ENCODE results near the gene ZNF600. TPM values are rescaled to one million over a fixed set of nuclear protein-coding genes. Genes with fewer than 3 reads are reported as not detected.
"Not testable (repeated sequence)": the region's sequence is repeated elsewhere in the genome, so short reads cannot be mapped to it uniquely, and the experiment has no call there.

Gene ZNF600
- total RNA-seq, 2 donors from 2014 or later = 8.7 to 21.2 TPM

GRCh38 chr19:52722062-52723003 is 64.3 kb downstream of the ZNF600 start:
- no peak for TF ChIP-seq CTCF (IDR thresholded peaks at IDR 0.05)
- TF ChIP-seq POLR2A (IDR thresholded peaks at IDR 0.05) = no peak
- no peak for TF ChIP-seq POLR2AphosphoS5 (IDR thresholded peaks at IDR 0.05)
- Histone ChIP-seq H3K27me3 (replicated peaks; ENCODE audit: insufficient read depth) (no peaks in the 10 kb centered on the region), H3K9me3 (no peaks in the 10 kb centered on the region), H3K36me3 (peaks cover 0 to 8% of the 10 kb centered on the region in 2 donors), H3K27ac (no peak overlapping the region), H3K4me1 (replicated peaks) (peaks cover 6% of the 10 kb centered on the region), H3K4me3 (no peak overlapping the region)
- DNase-seq (ENCODE audit: low spot score) = no peak
- 92% methylated on average over 7 of the region's 7 CpGs for WGBS
- intact Hi-C loops (cut with DNase I) = no loop called here

GRCh38 chr19:52720541-52720940 is 66.0 kb downstream of the ZNF600 start:
- H3K36me3 ChIP-seq; intact Hi-C loops (cut with DNase I); DNase-seq (ENCODE audit: low spot score); H3K27ac ChIP-seq; H3K4me1 ChIP-seq (replicated peaks); H3K27me3 ChIP-seq (replicated peaks; ENCODE audit: insufficient read depth); H3K4me3 ChIP-seq; H3K9me3 ChIP-seq: not testable (repeated sequence)
- WGBS = 89% methylated on average over 16 of the region's 21 CpGs

- H3K36me3 ChIP-seq = peaks cover 0 to 8% of the 10 kb centered on the region in 2 donors
These were observed 70.1 kb downstream of the ZNF600 start for GRCh38 chr19:52716522-52716921.

GRCh38 chr19:52715902-52716301 is 70.7 kb downstream of the ZNF600 start:
- WGBS = 53% methylated on average over 4 of the region's 4 CpGs
- intact Hi-C loops (cut with DNase I); DNase-seq (ENCODE audit: low spot score); H3K9me3 ChIP-seq; H3K4me3 ChIP-seq; H3K27me3 ChIP-seq (replicated peaks; ENCODE audit: insufficient read depth); H3K4me1 ChIP-seq (replicated peaks); H3K36me3 ChIP-seq; H3K27ac ChIP-seq: not testable (repeated sequence)

More at GRCh38 chr19:52716522-52716921, 70.1 kb downstream of the ZNF600 start:
- no peak for DNase-seq (ENCODE audit: low spot score)
- Histone ChIP-seq H3K27me3 (replicated peaks; ENCODE audit: insufficient read depth) (no peaks in the 10 kb centered on the region), H3K9me3 (no peaks in the 10 kb centered on the region), H3K4me1 (replicated peaks) (no peaks in the 10 kb centered on the region), H3K4me3 (no peak overlapping the region), H3K27ac (no peak overlapping the region)
- TF ChIP-seq POLR2A (IDR thresholded peaks at IDR 0.05) (no peak), CTCF (IDR thresholded peaks at IDR 0.05) (no peak)
- intact Hi-C loops (cut with DNase I) = no loop called here
- 90% methylated on average over 1 of the region's 1 CpG for WGBS

- intact Hi-C loops (cut with DNase I); H3K4me3 ChIP-seq; H3K4me1 ChIP-seq (replicated peaks); H3K36me3 ChIP-seq; H3K9me3 ChIP-seq; H3K27ac ChIP-seq; DNase-seq (ENCODE audit: low spot score); H3K27me3 ChIP-seq (replicated peaks; ENCODE audit: insufficient read depth): not testable (repeated sequence)
- 83% methylated on average over 5 of the region's 5 CpGs for WGBS
These were observed 71.3 kb downstream of the ZNF600 start for GRCh38 chr19:52715330-52715729.

Other genes with a start within 250 kb of the ZNF600 start
- gene ZNF701, start 216.5 kb downstream of the ZNF600 start, total RNA-seq = 10 to 100 TPM; 15.4 to 22.1 TPM
- 10 to 100 TPM; 36.3 to 62.1 TPM for gene ZNF83, start 148.4 kb downstream of the ZNF600 start, total RNA-seq
- 10 to 100 TPM; 12.0 to 15.3 TPM for gene ZNF611, start 51.7 kb downstream of the ZNF600 start, total RNA-seq
- gene ZNF28, start 34.8 kb upstream of the ZNF600 start, total RNA-seq = 10 to 100 TPM; 19.2 to 26.8 TPM
- 10 to 100 TPM; 21.0 to 49.2 TPM for gene ZNF468, start 70.8 kb upstream of the ZNF600 start, total RNA-seq
- gene ZNF320, start 110.8 kb upstream of the ZNF600 start, total RNA-seq = 10 to 100 TPM; 20.0 to 42.9 TPM
- 10 to 100 TPM; 21.4 to 34.5 TPM for gene ZNF888, start 136.6 kb upstream of the ZNF600 start, total RNA-seq
- 10 to 100 TPM; 15.8 to 31.8 TPM for gene ZNF816, start 176.1 kb upstream of the ZNF600 start, total RNA-seq
- gene ERVV-1, start 227.1 kb upstream of the ZNF600 start, total RNA-seq = under 1 TPM in 1 of 2 donors, not detected in 1; 0.40 TPM

Data from prostate gland (tissue), 2 donors.